AG04449 (cell line): ENCODE data around the gene TNFRSF6B.

Source experiments
- CTCF ChIA-PET: fragments of 350-600 bp; formaldehyde crosslinking; extraction: SDS; loops from one replicate; lab custom pipeline; 2021; ENCODE audit warnings: antibody characterized with exemption; lab: Yijun Ruan, JAX
- POLR2A ChIA-PET: fragments of 400-600, 350-600 bp; formaldehyde crosslinking; extraction: SDS; loops from one replicate; lab custom pipeline; 2020; ENCODE audit warnings: antibody characterized with exemption, inconsistent platforms; lab: Yijun Ruan, JAX
- DNase-seq: peaks from one replicate; pipeline ENCODE4 v3.0.0-alpha.2; 2010; ENCODE audit warnings: low read depth, low spot score
- H3K4me3 ChIP-seq: 2 replicates; pipeline ENCODE4 v1.5.1; 2011; ENCODE audit warnings: low read depth, mild to moderate bottlenecking, control low read depth, low read length
- TF ChIP-seq, protein P1 (sequence below): IDR thresholded peaks from one replicate; pipeline ENCODE4 v1.5.1; 2011; ENCODE audit warnings: mild to moderate bottlenecking, moderate library complexity, low read length, control low read depth, inconsistent platforms; ENCODE audit not compliant: insufficient read depth; ENCODE audit errors: missing control alignments

The TNFRSF6B gene

DNA sequence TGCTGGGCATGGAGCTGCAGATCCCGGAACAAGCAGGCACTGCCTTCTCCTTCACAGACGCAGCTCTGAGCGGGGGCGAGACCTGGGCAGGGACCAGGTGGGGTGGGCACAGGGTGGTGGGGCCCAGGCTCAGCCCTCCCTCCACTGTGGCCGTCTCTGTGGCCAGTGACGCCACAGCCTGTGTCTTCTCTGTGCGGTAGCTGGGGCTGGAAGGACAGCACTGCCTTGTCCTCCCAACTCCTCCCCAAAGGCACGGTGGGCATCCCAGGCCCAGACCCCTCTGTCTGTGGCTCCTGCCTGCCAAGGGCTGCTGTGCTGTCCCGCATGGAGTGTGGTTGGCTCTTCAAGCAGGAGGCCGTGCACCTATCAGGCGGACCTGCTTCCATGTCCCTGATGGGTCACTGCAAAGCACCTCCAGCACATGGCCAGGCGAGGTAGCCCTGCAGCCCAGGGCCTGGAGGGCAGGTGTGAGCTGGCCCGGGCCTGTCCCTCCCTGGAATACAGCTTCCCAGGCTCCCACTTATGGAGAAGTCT is 14.8 kb upstream of the TNFRSF6B start:
- ChIA-PET POLR2A (interaction anchor here (0.5 to 2.1 kb wide), 9 partner anchors 10 to 391 kb away, joined by 3 to 12 read pairs (median 4); partner anchors contain the start of genes RTEL1 and TPD52L2), CTCF (interaction anchor here (0.7 to 2.1 kb wide), 2 partner anchors 100 to 143 kb away, joined by 3 to 10 read pairs; no protein-coding TSS in a partner anchor)
- no peak overlapping the region for H3K4me3 ChIP-seq

DNA sequence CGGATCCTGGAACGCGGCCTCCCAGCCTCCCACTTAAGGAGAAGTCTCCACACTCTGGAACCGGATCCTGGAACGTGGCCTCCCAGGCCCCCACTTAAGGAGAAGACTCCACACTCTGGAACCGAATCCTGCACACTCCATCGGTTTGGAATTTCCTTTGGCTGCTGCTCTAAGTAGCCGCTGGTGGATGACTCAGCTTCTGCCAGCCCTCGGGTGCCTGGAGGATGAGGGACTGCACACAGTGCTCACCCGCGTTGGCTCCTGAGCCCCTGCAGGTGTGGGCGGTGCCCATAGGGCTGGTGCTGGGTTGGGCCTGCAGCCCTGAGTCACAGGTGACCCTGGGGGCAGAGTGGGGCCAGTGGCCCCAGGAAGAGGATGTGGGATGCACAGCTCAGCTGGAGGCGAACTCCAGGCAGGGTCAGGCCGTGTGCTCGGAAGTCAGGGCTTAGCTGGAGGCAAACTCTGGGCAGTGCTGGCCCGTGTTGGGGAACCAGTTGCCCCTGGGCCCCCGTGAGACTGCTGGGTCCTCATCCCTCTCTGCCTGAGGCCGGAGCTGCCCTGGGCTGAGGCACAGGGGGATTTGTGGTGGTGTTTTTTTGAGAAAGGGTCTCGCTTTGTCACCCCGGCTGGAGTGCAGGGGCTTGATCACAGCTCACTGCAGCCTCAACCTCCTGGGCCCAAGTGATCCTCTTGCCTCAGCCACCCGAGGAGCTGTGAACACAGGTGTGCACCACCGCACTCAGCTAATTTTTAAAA is 13.9 kb upstream of the TNFRSF6B start:
- no peak overlapping the region for H3K4me3 ChIP-seq
- CTCF ChIA-PET: interaction anchor here (0.8 to 2.1 kb wide), 4 partner anchors 21 to 146 kb away, joined by 3 to 10 read pairs (median 3); no protein-coding TSS in a partner anchor
- DNase-seq: peak; percentile 80
- TF ChIP-seq, protein P1, sequence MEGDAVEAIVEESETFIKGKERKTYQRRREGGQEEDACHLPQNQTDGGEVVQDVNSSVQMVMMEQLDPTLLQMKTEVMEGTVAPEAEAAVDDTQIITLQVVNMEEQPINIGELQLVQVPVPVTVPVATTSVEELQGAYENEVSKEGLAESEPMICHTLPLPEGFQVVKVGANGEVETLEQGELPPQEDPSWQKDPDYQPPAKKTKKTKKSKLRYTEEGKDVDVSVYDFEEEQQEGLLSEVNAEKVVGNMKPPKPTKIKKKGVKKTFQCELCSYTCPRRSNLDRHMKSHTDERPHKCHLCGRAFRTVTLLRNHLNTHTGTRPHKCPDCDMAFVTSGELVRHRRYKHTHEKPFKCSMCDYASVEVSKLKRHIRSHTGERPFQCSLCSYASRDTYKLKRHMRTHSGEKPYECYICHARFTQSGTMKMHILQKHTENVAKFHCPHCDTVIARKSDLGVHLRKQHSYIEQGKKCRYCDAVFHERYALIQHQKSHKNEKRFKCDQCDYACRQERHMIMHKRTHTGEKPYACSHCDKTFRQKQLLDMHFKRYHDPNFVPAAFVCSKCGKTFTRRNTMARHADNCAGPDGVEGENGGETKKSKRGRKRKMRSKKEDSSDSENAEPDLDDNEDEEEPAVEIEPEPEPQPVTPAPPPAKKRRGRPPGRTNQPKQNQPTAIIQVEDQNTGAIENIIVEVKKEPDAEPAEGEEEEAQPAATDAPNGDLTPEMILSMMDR: no peak
- POLR2A ChIA-PET: interaction anchor here (0.6 to 2.1 kb wide), 10 partner anchors 9 to 390 kb away, joined by 3 to 12 read pairs (median 3); partner anchors contain the start of genes RTEL1 and TPD52L2

More for the DNA sequence above, 14.8 kb upstream of the TNFRSF6B start:
- no peak for DNase-seq
- TF ChIP-seq, protein P1: no peak

DNA sequence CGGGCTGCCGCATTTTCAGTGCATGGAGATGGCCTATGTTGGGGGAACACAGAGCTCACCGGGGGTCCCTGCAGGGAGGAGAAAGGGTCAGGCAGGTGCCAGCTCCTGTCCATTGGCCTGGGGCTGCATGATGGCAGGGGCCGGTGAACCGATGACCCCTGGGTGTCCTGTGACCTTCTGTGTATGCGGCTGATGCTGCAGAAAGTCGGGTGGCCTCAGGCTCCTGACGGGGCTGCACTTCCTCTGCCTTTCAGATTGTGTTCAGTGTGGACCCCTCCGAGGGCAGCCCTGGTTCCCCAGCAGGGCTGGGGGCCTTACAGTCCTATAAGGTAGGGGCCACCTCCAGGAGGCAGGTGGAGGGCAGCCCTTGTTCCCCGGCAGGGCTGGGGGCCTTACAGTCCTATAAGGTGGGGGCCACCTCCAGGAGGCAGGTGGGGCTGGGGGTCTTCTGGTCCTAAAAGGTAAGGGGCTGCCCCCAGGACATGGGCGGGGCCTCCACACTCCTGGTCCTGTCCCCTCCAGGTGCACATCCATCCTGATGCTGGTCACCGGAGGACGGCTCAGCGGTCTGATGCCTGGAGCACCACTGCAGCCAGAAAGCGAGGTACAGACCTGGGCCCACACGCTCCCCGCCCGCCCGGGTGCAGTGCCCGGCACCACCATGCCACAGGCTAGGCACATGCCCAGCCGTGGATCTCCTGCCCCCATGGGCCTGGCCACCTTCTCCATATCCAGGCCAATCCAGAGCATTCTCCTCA is 11.0 kb upstream of the TNFRSF6B start:
- POLR2A ChIA-PET: no interaction called here

DNA sequence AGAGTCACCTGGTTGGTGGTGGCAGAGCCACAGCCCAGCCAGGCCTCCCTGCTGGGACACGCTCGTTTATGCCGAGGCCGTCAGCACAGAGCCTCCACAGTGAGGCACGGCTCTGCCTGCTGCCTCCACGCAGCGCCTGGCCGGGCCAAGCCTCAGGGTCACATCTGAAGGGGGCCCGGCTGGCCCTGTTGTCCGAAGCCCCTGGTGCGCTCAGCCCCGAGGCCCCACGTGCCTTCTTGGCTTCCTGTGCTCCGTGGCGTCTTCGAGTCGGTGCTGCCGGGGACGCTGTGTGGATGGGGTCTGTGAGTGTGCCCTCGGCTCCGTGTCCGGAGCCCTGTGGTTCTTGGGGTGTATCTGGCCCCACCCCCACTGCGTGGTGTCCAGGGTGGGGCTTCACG is 10.4 kb upstream of the TNFRSF6B start:
- ChIA-PET CTCF (no interaction called here), POLR2A (interaction anchor here (1.0 kb wide), 1 partner anchor 21 kb away, joined by 3 read pairs; the partner anchor contains the start of genes ARFRP1 and ZGPAT)
- TF ChIP-seq, protein P1: no peak
- no peak overlapping the region for H3K4me3 ChIP-seq
- DNase-seq: no peak

More for the DNA sequence above, 11.0 kb upstream of the TNFRSF6B start:
- no peak for DNase-seq
- CTCF ChIA-PET: no interaction called here
- H3K4me3 ChIP-seq: no peak overlapping the region
- TF ChIP-seq, protein P1: no peak

DNA sequence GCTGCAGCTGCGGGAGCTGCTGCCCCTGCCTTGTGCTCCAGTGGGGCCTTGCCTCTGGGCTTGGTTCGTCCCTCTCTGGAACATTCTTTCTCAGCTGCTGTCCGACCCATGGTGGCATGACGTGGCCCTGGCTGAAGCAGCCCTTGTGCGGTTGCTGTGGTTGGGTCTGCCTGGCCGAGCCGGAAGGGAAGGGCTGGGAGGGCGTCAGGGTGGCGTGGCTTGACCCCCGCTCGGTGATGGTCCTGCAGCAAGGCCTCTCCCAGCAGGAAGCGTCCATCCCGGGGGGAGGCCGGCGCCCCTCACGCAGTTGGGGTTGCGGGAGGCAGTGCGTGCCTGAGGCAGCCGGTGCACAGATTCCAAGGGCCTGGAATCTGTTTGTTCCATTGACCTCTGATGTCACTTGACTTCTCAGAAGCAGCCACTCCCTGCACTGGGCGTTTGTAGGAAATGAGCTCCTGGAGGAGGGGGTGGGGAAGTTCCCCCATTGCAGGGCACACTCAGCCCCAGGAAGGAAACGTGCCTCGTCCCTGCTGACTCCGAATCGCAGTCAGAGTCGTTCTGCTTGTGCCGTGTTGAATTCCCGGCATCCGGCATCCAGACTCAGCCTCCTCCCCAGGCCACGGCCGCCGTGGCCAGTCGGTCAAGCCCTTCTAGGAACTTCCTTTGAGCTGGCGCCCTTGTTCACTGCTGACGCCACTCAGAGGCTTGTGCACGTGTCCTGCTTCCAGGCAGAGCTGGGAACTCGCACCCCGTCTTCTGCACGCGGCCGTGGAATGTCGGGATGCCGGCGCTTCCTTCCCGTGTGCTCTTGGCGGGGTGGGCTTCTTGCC is 9.7 kb upstream of the TNFRSF6B start:
- H3K4me3 ChIP-seq: no peak overlapping the region
- ChIA-PET CTCF (no interaction called here), POLR2A (interaction anchor here (1.0 kb wide), 1 partner anchor 21 kb away, joined by 3 read pairs; the partner anchor contains the start of genes ARFRP1 and ZGPAT)
- no peak for DNase-seq
- TF ChIP-seq, protein P1: no peak
